Hepatocyte (in vitro differentiated cells): ENCODE measurements around the gene GALNTL6. TPM values are rescaled to one million over a fixed set of nuclear protein-coding genes. Genes with fewer than 3 reads are reported as not detected.
"Not testable (repeated sequence)": the region's sequence is repeated elsewhere in the genome, so short reads cannot be mapped to it uniquely, and the experiment has no call there.

Source experiments
- DNase-seq: peaks from one replicate; pipeline ENCODE4 v3.0.0-alpha.2; 2016; ENCODE audit warnings: low spot score
- H2AFZ ChIP-seq: fragments of 200-600 bp; sonication (generic); 2 replicates; pipeline ENCODE4 v1.6.0; 2016; ENCODE audit warnings: antibody characterized with exemption, mild to moderate bottlenecking
- H3K27ac ChIP-seq: fragments of 200-600 bp; sonication (generic); 2 replicates; pipeline ENCODE4 v1.5.1; 2016; ENCODE audit warnings: mild to moderate bottlenecking
- H3K27me3 ChIP-seq: fragments of 200-600 bp; sonication (generic); 2 replicates; pipeline ENCODE4 v1.6.1; 2016
- H3K36me3 ChIP-seq: fragments of 200-600 bp; sonication (generic); replicated peaks from 2 replicates; pipeline ENCODE4 v1.5.1; 2016; ENCODE audit warnings: low read depth; ENCODE audit not compliant: insufficient read depth
- H3K4me1 ChIP-seq: fragments of 200-600 bp; sonication (generic); 2 replicates; pipeline ENCODE4 v1.5.1; 2016; ENCODE audit warnings: mild to moderate bottlenecking, moderate library complexity; ENCODE audit not compliant: insufficient read depth
- H3K4me2 ChIP-seq: fragments of 200-600 bp; sonication (generic); 2 replicates; pipeline ENCODE4 v1.6.0; 2016
- H3K4me3 ChIP-seq: fragments of 200-600 bp; sonication (generic); 2 replicates; pipeline ENCODE4 v1.5.1; 2016; ENCODE audit warnings: mild to moderate bottlenecking
- H3K79me2 ChIP-seq: fragments of 200-600 bp; sonication (generic); 2 replicates; pipeline ENCODE4 v1.6.0; 2017; ENCODE audit warnings: mild to moderate bottlenecking
- H3K9me2 ChIP-seq: fragments of 200-600 bp; sonication (generic); replicated peaks from 2 replicates; pipeline ENCODE4 v1.6.0; 2017; ENCODE audit warnings: mild to moderate bottlenecking; ENCODE audit not compliant: insufficient read depth
- H3K9me3 ChIP-seq: fragments of 200-600 bp; sonication (generic); 2 replicates; pipeline ENCODE4 v1.5.1; 2016; ENCODE audit warnings: low read depth, mild to moderate bottlenecking
- H4K20me1 ChIP-seq: fragments of 200-600 bp; sonication (generic); 2 replicates; pipeline ENCODE4 v1.6.0; 2016; ENCODE audit warnings: mild to moderate bottlenecking; ENCODE audit not compliant: insufficient read depth, poor library complexity, severe bottlenecking
- EZH2 ChIP-seq: fragments of 200-600 bp; sonication (generic); IDR thresholded peaks from 2 replicates; pipeline ENCODE4 v1.6.1; 2016; ENCODE audit warnings: antibody characterized with exemption, mild to moderate bottlenecking, borderline replicate concordance
- EZH2phosphoT487 ChIP-seq: fragments of 200-600 bp; sonication (generic); IDR thresholded peaks from one replicate; pipeline ENCODE4 v1.6.1; 2018; ENCODE audit warnings: antibody characterized with exemption, mild to moderate bottlenecking, low read depth, moderate library complexity; ENCODE audit not compliant: unreplicated experiment, severe bottlenecking
- WGBS: methylation state at CpG from one replicate; pipeline ENCODE4 v1.1.6; 2016; ENCODE audit warnings: low lambda C conversion rate; ENCODE audit errors: missing lambda C conversion rate; 5-methylcytosine and 5-hydroxymethylcytosine counted together
- polyA plus RNA-seq: library from polyadenylated mRNA; unstranded; fragments of >200 nt; fragmentation: Nextera tagmentation; extraction: Ambion mirVana; gene quantifications from 2 replicates; pipeline ENCODE4 v1.2.1, GENCODE V29; 2016
- total RNA-seq: library from RNA; depleted of rRNA; stranded (reverse); fragments of >200 nt; gene quantifications from 2 replicates; pipeline ENCODE4 v1.2.3, GENCODE V29; 2014
- TF ChIP-seq, protein P1 (sequence below): fragments of 200-600 bp; sonication (generic); IDR thresholded peaks from 2 replicates; pipeline ENCODE4 v1.5.1; 2016; ENCODE audit warnings: antibody characterized with exemption, mild to moderate bottlenecking; ENCODE audit not compliant: poor library complexity

GALNTL6 gene
- total and polyA plus RNA-seq, 2 experiments from 2014 or later, result 0.53 to 0.74 TPM

DNA sequence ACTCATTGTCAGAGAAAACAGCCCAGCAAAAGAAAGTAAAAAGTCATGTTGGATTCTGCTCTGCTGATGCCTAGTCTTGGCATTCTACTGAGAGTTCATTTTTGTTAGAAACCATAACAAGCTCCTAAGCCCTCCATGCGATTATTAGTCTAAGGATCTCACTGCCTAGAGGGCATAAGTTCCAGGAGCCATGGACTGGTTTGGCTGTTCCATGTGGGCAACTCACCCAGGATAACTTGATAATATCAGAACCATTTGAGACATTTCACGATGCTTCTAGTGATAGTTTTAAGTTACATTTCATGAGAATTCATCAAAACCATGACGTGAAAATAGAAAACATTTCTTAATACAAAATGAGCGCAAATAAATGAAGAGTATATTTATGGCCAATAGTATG, 978.6 kb downstream of the GALNTL6 start:
- H3K36me3 ChIP-seq, result no peaks in the 10 kb centered on the region
- no peaks in the 10 kb centered on the region for H3K4me1 ChIP-seq
- no peaks in the 10 kb centered on the region for H4K20me1 ChIP-seq
- no peaks in the 10 kb centered on the region for H3K79me2 ChIP-seq
- no peaks in the 10 kb centered on the region for H3K27me3 ChIP-seq
- no peak overlapping the region for H3K4me3 ChIP-seq
- no peaks in the 10 kb centered on the region for H3K9me3 ChIP-seq
- 91% methylated on average over 4 of the region's 4 CpGs for WGBS
- H2AFZ ChIP-seq, result no peak overlapping the region
- TF ChIP-seq, protein P1, sequence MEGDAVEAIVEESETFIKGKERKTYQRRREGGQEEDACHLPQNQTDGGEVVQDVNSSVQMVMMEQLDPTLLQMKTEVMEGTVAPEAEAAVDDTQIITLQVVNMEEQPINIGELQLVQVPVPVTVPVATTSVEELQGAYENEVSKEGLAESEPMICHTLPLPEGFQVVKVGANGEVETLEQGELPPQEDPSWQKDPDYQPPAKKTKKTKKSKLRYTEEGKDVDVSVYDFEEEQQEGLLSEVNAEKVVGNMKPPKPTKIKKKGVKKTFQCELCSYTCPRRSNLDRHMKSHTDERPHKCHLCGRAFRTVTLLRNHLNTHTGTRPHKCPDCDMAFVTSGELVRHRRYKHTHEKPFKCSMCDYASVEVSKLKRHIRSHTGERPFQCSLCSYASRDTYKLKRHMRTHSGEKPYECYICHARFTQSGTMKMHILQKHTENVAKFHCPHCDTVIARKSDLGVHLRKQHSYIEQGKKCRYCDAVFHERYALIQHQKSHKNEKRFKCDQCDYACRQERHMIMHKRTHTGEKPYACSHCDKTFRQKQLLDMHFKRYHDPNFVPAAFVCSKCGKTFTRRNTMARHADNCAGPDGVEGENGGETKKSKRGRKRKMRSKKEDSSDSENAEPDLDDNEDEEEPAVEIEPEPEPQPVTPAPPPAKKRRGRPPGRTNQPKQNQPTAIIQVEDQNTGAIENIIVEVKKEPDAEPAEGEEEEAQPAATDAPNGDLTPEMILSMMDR, result no peak
- TF ChIP-seq EZH2, result no peak
- H3K9me2 ChIP-seq, result no peaks in the 10 kb centered on the region
- no peak for DNase-seq
- no peak overlapping the region for H3K27ac ChIP-seq
- no peak overlapping the region for H3K4me2 ChIP-seq

DNA sequence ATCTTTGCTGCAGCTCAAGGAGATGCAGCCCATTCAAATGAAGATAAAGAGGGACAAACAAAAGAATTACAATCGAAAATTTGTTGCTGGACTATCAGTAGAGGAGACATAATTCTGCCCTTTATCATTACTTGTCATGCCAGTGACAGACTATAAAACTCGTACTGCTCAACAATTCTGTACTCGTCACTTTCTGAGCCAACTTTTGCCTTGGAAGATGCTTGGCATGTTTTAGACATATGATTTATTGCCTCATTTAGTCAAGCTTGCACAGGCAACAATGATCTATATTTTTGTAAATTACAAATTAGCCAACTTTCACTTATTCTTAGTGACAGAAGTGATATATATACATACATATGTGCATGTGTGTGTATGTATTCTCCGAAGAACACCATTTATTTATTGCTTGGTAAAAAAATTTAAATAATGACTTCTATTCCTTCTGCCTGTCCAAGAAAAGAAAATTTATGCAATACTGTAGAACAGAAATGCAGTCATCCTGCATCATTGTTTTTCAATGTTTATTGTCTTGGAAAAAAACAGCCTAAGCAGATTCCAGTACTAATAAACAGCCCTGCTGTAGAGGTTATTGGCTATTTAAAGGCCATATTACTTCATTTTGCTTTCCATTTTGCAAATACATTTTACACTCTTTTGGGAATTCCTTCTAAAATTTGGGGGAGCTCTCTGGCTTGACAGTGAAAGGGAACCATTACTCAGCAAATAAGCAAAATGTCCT, 980.5 kb downstream of the GALNTL6 start:
- H4K20me1 ChIP-seq, result no peaks in the 10 kb centered on the region
- H3K36me3 ChIP-seq, result no peaks in the 10 kb centered on the region
- no peaks in the 10 kb centered on the region for H3K9me2 ChIP-seq
- no peak for DNase-seq
- no peak overlapping the region for H3K27ac ChIP-seq
- H3K4me1 ChIP-seq, result no peaks in the 10 kb centered on the region
- H2AFZ ChIP-seq, result no peak overlapping the region
- 61% methylated on average over 4 of the region's 4 CpGs for WGBS
- TF ChIP-seq EZH2 (no peak), EZH2phosphoT487 (no peak)
- TF ChIP-seq, protein P1, result no peak
- no peaks in the 10 kb centered on the region for H3K9me3 ChIP-seq
- H3K27me3 ChIP-seq, result no peaks in the 10 kb centered on the region
- no peak overlapping the region for H3K4me3 ChIP-seq
- no peak overlapping the region for H3K4me2 ChIP-seq
- no peaks in the 10 kb centered on the region for H3K79me2 ChIP-seq

DNA sequence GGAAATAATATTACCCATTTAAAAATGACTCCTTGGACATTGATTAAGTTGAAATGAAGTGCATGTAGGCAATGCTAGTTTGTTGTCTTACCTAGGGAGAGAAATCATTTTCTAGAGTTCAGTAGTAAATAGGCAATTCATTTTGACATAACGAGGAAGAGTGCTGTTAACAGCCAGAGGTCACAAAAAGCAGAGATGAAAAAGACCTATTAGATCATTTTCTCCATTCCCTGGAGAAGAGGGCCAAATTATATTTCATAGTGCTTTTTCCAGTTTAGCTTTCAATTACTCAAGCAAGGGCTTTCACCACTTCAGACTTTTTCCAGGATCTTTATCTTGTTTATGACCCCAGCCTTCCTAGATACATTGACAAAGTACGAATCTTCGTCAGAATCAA, 981.1 kb downstream of the GALNTL6 start:
- DNase-seq, result no peak
- Histone ChIP-seq H3K4me3 (no peak overlapping the region), H3K9me2 (no peaks in the 10 kb centered on the region), H3K36me3 (no peaks in the 10 kb centered on the region), H3K79me2 (no peaks in the 10 kb centered on the region), H2AFZ (no peak overlapping the region), H3K9me3 (no peaks in the 10 kb centered on the region), H3K4me1 (no peaks in the 10 kb centered on the region), H3K4me2 (peak overlapping the region; percentile 24), H4K20me1 (no peaks in the 10 kb centered on the region), H3K27ac (no peak overlapping the region), H3K27me3 (no peaks in the 10 kb centered on the region)
- TF ChIP-seq, protein P1, result no peak
- TF ChIP-seq EZH2 (no peak), EZH2phosphoT487 (no peak)
- 49% methylated on average over 3 of the region's 3 CpGs for WGBS

DNA sequence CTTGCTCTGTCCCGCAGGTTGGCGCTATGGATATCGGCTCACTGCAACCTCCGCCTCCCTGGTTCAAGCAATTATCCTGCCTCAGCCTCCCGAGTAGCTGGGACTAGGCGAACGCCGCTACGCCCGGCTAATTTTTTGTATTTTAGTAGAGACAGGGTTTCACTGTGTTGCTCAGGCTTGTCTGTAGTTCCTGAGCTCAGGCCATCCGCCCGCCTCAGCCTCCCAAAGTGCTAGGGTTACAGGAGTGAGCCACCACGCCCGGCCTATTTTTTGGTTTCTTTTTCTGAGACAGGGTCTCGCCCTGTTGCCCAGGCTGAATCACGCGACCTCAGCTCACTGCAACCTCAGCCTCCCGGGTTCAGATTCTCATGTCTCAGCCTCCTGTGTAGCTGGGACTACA, 984.1 kb downstream of the GALNTL6 start:
- H3K36me3 ChIP-seq, H4K20me1 ChIP-seq, H3K4me3 ChIP-seq, H2AFZ ChIP-seq, H3K4me1 ChIP-seq, H3K4me2 ChIP-seq, DNase-seq, H3K9me2 ChIP-seq, H3K27ac ChIP-seq, H3K9me3 ChIP-seq, H3K79me2 ChIP-seq, H3K27me3 ChIP-seq: not testable (repeated sequence)
- 97% methylated on average over 18 of the region's 18 CpGs for WGBS
